ENCODE data around the gene ISYNA1.

Gene ISYNA1

DNA sequence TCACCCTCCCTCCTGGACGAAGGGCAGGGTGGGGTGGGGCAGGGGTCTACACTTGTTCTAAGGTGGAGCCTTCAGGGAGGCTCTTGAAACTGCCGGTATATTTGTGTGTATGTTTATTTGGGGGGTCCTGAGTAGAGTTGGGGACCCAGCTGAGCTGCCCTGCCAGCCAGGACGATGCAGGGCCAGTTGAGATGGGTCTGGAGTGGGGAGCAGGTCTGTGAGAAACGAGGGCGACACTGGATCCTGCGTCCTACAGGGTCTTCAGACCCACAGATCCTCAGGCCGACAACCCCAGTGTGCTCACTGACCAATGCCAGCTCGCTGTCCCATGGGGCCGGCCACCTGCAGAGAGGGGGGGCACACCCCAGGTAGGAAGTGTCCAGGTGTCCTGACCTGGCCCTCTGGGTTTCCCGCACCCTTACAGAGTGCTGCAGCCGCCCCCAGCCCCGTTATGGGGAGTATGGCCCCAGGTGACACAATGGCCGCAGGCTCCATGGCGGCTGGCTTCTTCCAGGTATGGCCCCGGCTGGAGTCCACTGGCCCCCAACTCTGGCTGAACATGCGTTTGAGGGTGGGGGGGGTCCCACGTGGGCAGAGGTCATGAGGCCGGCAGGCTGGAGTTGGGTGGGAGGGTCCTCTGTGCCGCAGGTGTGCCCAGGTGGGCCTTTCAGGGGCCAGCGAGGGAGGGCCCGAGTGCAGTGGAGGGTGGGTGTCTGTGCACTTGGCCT lies 7.4 kb downstream of the ISYNA1 start:
- no peak for DNase-seq

DNA sequence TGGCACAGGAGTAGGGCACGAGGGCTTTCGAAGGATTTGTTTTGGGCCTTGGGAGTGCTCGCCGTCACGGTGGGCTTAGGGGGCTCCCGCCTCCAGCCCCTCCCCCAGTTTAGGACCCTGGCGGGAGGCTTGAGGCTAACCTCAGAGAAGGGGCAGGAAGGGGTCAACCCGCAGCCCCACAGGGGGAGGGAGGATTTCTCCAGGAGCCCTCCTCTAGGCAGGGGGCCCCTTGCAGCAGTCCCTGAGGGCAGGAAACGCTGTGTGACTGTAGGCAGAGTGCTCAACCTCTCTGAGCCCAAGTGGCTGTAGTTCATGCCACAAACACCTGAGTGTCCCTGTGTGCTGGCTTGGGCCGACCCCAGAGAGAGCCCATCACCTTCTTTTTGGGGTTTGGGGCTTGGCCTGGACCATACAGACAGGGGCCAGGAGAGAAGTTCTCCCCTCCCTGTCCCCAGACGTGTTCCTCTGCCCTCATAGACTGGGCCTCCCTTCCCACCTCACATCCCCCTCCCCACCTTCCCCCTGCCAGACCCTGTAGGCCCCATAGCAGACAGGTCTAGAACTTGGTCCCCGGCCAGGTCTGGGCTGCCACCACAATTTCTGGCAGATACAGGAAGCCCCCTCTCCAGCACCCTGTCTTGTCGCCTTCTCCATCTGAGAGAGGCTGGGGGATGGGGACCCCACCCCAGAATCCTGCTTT lies 8.1 kb downstream of the ISYNA1 start:
- no peak for DNase-seq

DNA sequence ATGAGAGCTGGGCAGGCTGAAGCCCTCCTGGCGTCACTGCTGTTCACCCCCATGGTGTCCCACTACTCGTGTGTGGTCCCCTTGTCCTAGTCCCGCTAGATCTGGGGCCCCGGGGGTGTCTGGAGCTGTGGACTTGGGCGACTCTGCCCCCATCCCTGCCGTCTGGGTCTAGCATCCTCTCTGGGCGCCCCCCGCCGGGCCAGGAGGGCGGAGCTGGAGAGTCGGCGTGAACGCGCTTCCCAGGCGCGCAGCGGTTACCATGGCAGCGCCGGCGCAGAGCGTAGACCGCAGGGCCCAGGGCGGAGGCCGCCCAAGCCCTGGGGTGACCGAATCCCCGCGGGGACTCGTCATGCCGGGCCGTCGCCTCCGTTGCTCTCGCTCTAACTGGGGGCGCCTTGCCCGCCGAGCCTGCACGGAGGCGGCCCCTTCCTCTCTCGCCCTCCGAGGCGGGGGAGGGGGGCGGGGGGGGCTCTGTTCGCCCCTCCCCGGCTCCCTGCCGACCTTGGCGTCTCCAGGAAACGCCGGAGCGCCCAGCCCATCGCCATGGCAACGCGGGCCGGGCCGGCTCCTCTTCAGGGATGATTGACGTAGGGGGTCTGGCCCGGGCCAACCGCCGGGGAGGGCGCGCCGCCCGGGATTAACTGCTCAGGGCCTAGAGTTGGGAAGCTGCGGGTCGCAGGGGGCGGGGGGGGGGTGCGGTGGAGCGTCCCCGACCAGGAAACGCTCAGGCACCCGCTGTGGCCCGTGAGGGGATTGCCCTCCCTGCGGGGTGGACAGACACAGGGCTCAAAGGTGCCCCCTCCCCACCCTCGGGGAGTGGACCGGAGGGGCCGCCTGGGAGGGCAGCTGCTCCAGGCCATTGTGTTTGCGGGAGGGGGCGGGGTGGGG lies 8.9 kb downstream of the ISYNA1 start:
- DNase-seq = peak; percentile 85

DNA sequence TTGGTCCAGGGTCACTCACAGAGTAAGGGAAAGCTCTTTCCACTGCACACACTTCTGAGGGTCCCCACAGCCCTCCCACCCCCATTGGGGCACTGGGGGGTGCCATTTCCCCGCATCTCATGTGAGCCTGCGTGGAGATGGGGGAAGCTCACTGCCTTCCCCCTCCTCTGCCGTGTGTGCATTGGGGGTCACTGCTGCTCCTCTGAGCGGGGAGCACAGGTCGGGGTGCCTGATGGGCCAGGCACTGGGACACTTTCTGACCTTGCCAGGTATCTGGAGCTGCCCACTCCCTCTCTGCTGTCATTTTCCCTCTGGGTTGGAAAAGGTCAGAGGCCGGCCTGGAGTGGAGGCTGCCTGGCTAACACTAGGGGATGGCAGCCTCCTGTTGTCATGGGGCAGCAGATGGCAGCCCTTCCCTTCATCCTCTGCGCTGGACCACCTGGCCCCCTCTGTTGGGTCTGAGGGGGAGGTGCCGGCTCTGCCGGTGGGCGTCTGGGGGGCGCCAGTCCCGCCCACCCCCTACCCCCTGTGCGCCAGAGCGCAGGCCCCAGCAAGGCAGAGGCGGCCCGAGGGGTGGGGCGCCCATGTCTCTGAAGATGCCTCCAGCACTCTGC lies 9.7 kb downstream of the ISYNA1 start:
- DNase-seq = no peak

DNA sequence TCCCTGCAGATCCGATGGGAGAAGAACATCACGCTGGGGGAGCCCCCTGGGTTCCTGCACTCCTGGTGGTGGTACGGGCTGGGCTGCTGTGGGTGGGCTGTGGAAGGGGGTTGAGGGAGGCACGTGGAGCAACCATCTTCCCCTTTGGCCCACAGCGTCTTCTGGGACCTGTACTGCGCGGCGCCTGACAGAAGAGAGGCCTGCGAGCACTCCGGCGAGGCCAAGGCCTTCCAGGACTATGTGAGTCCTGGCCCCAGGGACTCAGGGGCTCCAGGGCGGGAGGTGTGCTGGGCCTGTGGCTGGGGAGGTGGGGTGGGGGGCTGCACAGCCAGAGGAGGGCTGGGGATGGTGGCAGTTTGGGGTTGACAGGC lies 10.2 kb downstream of the ISYNA1 start:
- DNase-seq = no peak

DNA sequence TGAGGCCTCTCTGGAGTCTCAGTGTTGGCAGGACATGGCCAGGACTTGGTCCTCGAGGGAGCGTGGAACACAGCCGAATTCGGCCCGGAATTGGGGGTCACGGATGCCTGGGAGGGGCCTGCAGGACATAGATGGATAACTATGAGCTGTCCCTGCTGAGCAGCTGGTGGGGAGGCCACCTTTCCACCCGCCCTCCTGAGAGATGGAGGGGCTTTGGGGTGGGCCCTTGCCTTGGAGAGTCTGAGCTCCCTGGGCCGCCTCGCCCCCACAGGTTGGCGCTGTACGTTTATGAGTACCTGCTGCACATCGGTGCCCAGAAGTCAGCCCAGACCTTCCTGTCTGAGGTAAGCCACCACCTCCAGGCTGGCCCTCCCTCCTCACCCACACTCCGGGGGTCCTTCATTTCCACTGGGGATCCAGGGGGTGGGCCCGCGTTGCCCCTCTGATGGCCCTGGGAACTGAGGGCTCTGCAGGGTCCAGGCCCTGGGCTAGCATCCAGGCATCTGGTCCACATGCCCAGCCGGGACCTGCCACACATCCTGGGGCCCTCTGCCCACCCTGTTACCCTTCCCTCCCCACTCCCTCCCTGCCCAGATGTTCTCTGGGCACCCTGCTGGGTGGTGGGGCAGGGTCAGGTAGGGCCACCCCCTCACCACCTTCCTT lies 10.7 kb downstream of the ISYNA1 start:
- DNase-seq = no peak

DNA sequence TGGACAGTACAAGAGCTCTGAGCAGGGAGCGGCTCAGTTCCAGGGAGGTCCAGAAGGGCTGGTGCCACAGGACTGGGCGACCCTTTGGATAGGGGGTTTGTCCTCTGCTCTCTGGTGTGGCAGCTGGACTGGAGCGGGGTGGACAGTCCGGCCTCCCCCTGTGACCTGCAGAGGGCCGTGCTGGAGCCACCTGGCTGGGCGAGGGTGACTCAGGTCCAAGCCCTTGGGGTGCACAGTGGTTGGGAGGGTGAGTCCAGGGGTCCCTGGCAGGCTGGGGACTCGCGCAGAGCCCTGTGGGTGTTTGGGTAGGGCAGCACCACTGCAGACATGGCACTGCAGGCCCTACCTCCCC lies 11.5 kb downstream of the ISYNA1 start:
- DNase-seq = no peak

DNA sequence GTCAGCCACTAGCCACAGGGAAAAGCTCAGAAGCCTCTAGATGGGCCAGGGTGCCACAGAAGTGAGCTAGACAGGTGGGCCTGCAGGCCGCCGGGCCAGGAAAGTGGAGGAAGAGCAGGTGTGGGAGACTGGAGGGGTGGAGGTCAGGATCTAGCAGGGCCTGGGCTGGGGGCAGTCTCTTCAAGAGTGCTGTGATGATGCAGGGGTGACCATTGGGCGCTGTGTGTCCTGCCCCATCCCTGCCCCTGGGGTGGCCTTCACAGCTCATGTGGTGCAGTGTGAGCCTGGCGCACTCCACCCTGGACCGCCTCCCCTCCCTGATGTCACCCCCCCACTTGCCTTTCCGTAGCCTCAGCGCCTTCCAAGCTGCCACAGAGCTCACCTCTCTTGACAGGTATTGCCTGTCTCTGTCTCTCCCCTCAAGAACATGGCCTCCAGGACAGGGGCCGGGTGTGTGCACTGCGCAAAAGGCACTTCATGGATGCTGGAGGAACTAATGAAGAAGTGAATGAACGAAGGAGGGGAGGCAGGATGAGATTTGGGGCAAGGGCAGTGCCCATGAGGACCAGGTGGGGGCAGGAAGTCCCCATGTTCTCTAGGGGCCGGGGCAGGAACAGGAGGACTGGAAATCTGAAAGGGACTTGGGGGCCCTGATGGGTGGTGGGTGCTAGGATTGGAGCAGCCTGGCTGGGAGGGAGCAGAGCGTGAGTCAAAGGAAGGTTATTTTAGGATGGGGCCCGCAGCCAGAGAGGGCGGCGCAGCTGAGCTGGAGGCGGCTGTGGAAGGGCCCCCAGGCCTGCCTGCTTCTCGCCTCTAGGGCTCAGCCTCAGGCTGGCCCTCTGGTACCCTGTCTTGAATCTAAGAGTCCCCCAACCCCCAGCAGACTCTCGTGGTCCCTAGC lies 12.2 kb downstream of the ISYNA1 start:
- DNase-seq = no peak

DNA sequence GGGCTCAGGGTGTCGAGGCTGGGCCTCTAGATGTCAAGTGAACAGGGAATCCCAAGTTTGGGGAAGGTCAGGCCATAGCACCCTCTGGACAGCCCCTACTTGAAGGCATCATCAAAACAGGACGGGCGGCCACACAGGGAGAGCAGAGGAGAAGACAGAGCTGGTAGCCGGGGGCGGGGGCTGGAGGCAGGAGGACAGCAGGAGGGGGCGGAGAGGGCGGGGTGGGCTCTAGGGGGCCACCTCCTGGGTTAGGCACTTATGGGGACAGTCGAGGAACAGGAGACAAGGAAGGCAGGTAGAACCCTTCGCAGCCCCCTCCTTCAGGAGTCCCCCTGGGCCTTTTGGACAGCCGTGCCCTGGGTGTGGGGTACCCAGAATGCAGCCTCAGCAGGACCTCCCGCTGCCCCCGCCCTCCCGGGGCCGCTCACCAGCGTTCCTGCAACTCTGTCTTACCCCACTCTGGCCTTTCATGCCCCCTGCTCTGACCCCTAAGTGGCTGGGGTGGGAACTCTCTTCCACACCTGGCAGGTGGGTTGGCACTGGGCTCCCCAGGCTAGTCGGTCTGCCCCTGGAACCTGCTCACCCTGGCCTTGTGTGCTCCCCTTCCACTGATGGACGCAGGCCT lies 12.9 kb downstream of the ISYNA1 start:
- DNase-seq = no peak

DNA sequence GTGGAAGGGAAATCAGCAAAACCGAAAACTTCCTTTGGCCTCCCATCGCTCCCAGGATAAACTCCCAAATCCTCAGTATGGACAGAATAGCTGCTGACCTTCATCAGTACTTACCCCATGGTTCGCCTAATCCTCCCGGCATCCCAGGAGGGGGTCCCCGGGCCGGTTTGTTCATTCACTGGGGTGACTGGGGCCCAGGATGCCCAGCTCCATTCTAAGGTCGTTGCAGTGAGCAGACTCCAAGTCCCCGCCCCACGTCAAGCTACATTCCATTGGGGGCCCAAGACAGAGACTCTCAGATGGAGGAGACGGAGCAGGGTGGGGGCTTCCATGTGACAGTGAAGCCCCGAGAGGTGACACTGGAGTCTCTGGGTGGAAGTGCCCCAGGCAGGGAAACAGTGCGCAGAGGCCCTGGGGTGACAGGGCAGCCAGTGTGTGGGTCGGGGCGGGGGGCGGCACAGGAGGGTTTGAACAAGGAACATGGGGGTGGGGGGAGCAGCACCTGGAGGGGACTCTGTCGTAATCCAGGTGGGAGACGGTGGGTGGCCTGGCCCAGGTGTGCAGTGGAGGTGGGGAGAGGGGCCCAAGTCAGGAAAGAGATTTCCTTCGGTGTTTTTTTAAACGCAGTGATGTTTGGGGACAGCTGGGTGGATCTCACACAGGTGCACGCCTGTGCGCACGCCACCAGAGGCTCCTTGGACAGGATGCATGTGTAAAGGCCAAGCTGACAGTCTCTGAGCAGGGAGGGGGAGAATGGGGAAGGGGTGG lies 13.6 kb downstream of the ISYNA1 start:
- no peak for DNase-seq

DNA sequence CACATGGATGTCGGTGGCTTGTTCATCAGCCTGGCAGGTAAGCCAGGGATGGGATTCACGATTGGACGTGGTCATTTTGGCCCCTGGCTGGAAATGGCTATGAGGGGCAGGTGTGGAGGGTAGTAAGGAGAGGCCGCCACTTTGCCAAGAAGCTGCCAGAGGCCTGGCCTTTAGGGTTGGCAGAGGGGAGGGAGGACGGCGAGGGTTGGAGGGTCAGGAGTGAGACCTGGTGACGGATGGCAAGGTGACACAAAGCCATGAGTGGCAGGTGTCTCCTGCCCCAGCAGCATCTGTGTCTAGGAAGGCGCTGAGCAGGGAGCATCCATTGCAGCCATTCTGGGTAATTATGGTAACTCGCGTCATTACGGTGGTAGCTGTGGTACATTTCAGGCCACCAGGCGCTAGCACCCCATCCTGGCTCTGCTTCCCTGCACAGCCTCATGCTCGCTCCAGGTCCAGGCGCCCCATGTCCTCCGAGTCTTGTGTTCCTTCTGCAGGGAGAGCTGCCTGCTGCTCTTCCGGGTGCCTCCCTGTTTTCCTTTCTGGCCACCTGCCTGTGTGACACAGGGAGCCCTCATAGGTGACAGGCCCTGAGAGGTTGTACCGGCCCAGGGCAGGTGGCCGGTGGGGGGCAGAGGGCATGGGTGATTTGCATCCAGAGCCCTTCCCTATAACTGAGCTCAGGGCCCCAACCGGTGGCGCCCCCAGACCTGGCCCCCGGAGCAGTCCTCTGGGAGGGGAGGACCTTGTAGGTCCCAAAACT lies 14.5 kb downstream of the ISYNA1 start:
- no peak for DNase-seq

DNA sequence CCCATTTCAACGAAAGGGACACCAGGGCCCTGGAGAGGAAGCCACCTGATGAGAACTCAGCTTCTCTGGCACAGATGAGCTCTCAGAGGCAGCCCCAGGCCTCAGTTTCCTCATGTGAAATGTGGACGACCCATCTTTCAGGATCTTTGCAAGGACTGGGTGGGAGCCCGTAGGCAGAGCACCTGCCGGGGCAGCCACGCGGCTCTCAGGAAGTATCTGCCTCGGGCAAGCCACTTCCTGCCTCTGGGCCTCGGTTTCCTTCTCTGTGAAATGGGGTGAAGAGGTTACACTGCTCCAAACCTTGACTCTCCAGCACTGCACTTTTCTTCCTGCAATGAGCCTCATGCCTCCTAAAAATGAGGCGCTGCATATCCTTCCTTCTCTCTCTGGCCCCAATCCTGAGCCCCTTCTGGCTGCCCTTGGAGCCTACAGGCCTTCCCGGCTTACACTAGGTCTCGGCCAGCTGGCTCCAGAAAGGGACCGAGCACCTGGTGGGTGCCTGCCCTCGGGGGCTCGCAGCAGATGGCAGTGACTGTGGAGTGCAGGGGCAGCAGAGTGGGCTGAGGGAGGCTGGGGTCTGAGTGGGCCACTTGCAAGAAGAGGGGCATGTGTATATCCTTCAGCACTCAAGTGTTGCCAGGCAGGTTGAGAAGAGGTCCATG lies 15.3 kb downstream of the ISYNA1 start:
- peak; percentile 75 for DNase-seq

DNA sequence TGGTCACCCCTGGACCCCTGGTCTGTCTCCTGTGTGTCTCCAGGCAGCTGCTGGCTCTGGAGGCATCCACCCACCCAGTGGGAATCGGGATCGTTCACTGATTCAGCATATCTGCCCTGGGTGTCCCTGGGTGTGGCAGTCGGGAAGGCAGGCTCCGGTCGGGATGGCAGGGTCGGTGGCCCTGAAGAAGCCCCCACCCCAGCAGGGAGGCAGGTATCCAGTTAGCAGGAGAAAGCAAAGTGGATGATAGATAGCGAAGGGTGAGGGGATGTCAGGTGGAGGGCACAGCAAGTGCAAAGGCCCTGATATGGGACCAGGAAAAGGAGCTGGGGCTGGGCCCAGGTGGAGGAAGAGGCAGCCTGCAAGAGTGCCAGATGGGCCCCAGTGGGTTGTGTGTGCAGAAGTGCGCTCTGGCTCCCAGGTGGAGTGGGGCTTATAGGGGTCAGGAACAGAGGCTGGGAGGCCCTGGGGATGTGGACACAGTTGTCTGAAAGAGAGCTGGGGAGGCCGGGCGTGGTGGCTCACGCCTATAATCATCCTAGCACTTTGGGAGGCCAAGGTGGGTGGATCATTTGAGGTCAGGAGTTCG lies 16.5 kb downstream of the ISYNA1 start:
- DNase-seq = no peak

DNA sequence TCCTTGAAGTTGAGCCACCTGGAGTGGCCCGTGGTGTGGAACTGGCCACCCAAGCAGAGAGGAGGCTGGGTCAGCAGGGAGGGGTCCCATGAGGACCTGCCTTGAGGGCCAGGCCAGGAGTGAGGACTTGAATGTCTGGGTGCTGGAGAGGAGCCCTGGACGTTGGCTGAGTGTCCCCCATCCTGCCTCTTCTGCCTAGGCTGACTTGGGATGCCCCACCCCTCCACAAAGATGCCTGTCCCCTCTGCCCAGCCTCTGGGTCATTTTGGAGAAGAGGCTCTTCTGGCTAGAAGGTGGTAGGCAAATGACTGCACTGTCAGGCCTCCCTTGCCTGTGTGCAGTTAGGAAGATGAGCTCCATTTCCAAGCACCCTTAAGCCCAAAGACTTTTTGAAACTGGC lies 17.0 kb downstream of the ISYNA1 start:
- no peak for DNase-seq

DNA sequence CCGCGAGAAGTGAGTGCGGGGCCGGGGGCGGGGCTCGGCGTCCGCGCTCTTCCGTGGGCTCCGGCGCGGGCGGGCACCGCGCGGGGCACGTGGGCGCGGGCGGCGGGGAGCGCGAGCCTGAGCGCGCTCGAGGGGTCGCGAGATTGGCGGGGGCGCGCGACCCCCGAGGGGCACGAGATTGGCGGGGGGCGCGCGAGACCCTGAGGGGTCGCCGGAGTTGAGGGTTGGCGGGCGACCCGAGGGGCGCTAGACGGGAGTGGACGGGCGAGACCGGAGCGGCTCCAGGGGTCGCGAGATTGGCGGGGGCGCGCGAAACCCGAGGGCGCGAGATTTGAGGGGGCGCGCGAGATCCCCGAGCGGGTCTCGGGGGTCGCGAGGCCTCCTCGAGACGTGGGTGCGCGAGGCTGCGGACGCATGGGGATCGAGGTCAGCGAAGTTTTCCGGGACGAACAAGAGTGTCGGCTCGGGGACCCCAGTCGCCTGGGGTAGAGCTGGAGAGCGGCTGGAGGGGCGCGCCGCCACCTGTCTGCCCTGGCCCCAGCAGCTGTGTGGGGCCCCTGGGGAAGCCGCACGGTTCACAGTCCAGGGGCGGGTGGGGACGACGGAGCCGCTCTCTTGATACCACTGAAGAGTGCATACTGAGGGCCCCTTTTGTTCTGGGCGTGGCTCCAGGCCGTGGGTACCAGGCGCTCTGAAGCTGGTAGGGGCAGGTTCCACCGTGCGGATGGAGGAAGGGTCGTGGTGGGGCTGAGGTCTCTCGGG lies 18.1 kb downstream of the ISYNA1 start:
- peak; percentile 68 for DNase-seq

DNA sequence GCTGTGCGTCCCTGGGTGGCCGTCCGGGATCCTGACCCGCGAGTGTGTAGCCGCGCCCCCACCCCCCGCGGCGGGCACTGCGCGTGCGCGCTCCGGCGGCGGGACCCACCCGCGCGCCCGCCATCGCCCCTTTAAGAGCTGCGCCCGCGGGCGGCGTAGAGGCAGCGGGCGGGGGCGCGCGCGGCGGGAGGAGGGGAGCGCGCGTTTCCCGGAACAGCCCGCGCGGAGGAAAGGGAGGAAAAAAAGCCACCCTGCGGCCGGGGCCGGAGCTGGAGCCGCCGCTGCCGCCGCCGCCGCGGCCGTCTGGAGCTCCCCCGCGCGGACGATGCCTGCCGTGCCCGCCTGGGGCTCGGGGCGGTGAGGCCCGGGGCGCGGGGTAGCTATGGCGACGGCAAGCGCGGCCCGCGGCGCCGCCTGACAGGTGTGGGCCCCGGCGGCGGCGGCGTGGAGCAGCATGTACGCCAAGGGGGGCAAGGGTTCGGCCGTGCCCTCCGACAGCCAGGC lies 18.7 kb downstream of the ISYNA1 start, which contains the start of gene SSBP4:
Gene SSBP4 (plus strand): TSS at position 204 of the 504 bp plus-strand sequence. CDS start 251 bp downstream, at position 455.
- DNase-seq = peak; percentile 84

DNA sequence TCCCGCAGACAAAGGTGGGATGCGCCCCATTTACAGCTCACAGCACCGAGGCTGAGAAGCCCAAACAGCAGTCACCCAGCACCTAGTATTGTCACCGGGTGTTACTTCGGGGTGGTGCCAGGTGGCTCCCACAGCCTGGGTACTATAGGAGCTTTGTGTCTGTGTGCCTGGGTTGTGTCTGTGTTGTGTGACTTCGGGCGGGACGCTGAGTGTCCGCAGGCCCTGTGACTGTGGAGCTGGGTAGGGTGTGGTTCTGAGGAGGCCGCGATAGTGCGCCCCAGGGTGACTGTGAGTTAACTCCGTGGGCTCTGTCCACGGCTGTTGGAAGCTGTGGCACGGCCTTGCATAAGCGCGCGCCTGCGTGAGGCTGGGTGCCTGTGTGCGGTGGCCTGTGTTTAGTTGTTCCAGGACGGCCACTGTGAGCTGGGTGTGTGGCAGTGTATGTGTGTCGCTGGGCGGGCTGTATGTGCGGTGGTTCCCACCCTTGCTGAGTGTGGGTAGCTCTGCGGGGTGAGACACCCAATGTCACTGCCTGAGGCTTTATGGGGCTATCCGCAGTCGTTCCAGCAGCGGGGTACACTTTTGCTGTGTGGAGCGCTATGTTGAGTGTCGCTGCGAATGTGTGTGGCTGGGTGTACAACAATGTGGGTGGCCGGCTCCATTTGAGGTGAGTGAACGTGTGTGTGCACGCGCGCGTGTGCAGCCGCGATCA lies 19.3 kb downstream of the ISYNA1 start:
- DNase-seq = no peak

Measured in activated CD4-positive, alpha-beta T cell treated with anti-CD3 and anti-CD28 coated beads, Interleukin-2, Interleukin-6, amounts not matched to agents 100 ng/mL and 50 ng/mL, durations not matched to agents 16 hours and 8 hours (primary cell).